Chondrocyte (in vitro differentiated cells): ENCODE results near the gene SMCO1. TPM values are rescaled to one million over a fixed set of nuclear protein-coding genes. Genes with fewer than 3 reads are reported as not detected.
"Not testable (repeated sequence)": the region's sequence is repeated elsewhere in the genome, so short reads cannot be mapped to it uniquely, and the experiment has no call there.

ENCODE experiments used
- DNase-seq: peaks from one replicate; pipeline ENCODE4 v3.0.0; 2021; ENCODE audit warnings: mixed read lengths, low spot score
- H3K27ac Mint-ChIP-seq: one replicate; pipeline ENCODE4 v1.8.0; 2021; ENCODE audit warnings: mild to moderate bottlenecking, moderate library complexity, mixed read lengths; ENCODE audit not compliant: unreplicated experiment
- H3K27me3 Mint-ChIP-seq: 2 replicates; pipeline ENCODE4 v1.8.0; 2021; ENCODE audit warnings: low read depth, mixed read lengths
- H3K36me3 Mint-ChIP-seq: 2 replicates; pipeline ENCODE4 v1.8.0; 2021; ENCODE audit warnings: low read depth, mixed read lengths
- H3K4me1 Mint-ChIP-seq: 2 replicates; pipeline ENCODE4 v1.8.0; 2021; ENCODE audit warnings: low read depth, mild to moderate bottlenecking, mixed read lengths
- H3K4me3 Mint-ChIP-seq: one replicate; pipeline ENCODE4 v1.8.0; 2021; ENCODE audit warnings: mild to moderate bottlenecking, moderate library complexity, mixed read lengths; ENCODE audit not compliant: unreplicated experiment
- H3K9me3 Mint-ChIP-seq: 2 replicates; pipeline ENCODE4 v1.8.0; 2021; ENCODE audit warnings: low read depth, mixed read lengths
- CTCF ChIP-seq: fragments of 200-600 bp; sonication (generic); IDR thresholded peaks from 2 replicates; pipeline ENCODE4 v1.5.0; 2021; ENCODE audit warnings: antibody characterized with exemption, mild to moderate bottlenecking, moderate library complexity
- total RNA-seq: library from RNA; stranded (reverse); gene quantifications from 3 replicates; pipeline ENCODE4 v1.2.1, GENCODE V29; 2021

SMCO1 gene
- total RNA-seq, 1 donor from 2014 or later = not detected

DNA sequence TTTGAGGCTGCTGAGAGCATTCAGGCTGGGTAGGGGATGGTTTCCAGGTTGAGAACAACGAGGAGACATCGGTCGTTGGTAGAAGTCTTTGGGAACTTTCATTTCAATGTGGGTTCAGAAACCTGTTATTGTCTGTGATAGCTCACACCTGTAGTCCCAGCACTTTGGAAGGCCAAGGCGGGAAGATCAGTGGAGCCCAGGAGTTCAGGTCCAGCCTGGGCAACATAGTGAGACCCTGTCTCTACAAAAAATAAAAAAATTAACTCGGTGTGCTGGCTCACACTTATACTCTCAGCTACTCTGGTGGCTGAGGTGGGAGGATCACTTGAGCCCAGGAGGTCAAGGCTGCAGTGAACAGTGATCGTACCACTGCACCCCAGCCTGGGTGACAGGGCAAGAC is 10.6 kb downstream of the SMCO1 start:
- TF ChIP-seq CTCF = no peak
- Mint-ChIP-seq H3K27me3 (no peaks in the 10 kb centered on the region), H3K4me3 (no peak overlapping the region), H3K27ac (no peak overlapping the region), H3K9me3 (peaks cover 4% of the 10 kb centered on the region), H3K4me1 (peaks cover 21% of the 10 kb centered on the region), H3K36me3 (no peaks in the 10 kb centered on the region)
- DNase-seq = no peak

GRCh38 chr3:196504077-196504398 is 11.1 kb downstream of the SMCO1 start:
- peaks cover 26% of the 10 kb centered on the region for H3K4me1 Mint-ChIP-seq
- not testable (repeated sequence) for DNase-seq, H3K27me3 Mint-ChIP-seq, H3K36me3 Mint-ChIP-seq, H3K9me3 Mint-ChIP-seq
- peak overlapping the region; percentile 99 for H3K4me3 Mint-ChIP-seq
- peak overlapping the region; percentile 72 for H3K27ac Mint-ChIP-seq

DNA sequence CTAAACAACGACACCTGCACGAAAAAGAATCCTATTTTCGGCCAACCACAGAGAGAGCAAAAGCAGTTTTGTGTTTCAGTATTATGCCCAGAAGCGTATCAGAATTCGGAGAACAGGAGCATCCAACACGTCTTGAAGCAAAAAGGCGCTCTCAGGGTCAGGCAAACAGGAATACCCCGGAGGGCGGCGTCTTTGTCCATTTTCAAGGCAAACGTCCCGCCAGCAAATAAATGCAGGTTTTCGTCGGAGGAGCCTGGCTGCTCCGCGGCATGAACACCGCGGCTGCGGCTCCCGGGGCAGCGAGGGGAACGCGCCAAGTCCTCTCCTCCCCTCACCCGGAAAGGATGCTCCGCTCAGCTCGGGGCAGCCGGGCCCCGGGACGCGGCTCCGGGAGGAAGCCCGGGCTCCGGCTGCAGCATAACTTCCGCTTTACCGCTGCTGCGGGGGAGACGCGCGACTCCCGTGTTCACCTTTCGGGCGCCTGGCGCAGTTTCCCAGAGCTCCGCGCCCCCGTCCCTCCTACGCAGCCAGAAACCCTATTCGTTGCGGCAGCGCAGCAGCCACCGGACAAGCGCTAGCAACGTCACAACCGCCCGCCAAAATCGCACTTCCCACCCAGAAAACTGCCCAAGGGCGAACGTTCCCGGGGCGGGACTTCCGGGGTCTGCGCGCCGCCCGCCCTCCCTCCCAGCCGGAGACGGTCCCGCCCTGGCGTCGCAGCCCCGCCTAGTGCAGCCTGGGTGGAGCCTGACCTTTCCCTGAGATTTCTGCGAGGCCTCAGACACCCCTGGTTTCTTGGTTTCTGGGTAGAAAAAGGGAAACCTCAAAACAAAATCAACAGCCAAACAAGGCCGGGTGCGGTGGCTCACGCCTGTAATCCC is 11.7 kb downstream of the SMCO1 start, which contains the start of gene RNF168:
Gene RNF168 (minus strand): TSS at position 573 of the 881 bp plus-strand sequence. CDS start 595 bp downstream, outside the sequence.
- Mint-ChIP-seq H3K4me3 (peak within 1 kb of the TSS; percentile 99), H3K27ac (peak within 1 kb of the TSS; percentile 98), H3K27me3 (no peaks in the 10 kb centered on the region), H3K4me1 (peaks cover 30% of the 10 kb centered on the region), H3K9me3 (peaks cover 4% of the 10 kb centered on the region), H3K36me3 (no peaks in the 10 kb centered on the region)
- DNase-seq = peak; percentile 87
- TF ChIP-seq CTCF = no peak

DNA sequence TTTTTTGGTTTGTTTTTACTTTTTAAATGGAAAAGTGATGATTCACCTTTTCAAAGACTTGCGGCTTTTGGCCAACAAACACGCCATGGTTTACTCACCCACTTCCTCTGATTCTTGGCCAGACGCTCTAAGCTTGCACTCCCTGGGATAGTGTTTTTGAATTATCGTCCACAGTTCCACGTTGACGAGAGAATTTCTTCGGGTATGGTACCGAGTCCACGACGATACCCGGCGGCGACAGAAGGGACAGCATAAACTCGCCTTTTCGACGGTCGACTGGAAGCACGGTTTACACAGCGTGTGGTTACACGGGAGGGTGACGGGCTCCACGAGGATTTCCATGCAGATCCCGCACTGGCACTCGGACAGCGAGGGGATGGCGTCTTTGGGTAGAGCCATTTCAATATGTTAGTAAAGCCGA is 12.4 kb downstream of the SMCO1 start:
- Mint-ChIP-seq H3K36me3 (no peaks in the 10 kb centered on the region), H3K4me3 (peak overlapping the region; percentile 99), H3K27me3 (no peaks in the 10 kb centered on the region), H3K4me1 (peaks cover 29% of the 10 kb centered on the region), H3K27ac (peak overlapping the region; percentile 98), H3K9me3 (peaks cover 4% of the 10 kb centered on the region)
- DNase-seq = no peak
- TF ChIP-seq CTCF = no peak

DNA sequence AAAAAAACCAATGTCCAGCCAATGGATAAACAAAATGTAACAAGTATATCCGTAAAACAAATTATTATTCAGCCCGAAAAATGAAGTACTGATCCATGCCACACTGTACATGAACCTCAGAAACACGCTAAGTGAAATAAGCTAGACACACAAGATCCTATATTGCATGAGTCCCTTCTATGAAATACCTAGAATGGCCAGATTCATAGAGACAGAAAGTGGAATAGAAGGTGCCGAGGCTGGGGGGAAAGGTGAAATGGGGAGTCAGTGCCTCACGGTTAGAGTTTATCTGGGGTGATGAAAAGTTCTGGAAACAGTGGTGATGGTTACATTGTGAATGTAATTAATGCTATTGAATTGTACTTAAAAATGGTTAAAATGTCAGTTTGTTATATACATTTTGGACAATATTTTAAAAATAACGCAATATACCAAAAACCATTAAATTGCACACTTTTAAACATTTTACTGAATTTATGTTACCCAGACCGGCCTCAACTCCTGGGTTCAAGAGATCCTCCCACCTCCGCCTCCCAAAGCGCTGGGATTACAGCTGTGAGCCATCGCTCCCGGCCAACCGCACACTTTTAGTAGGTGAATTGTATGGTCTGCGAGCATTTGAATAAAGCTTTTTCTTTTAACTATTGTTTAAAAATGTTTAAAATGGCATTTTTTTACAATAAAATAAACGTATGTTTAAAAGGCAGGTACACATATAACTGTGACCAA is 13.7 kb downstream of the SMCO1 start:
- no peak for TF ChIP-seq CTCF
- Mint-ChIP-seq H3K36me3 (no peaks in the 10 kb centered on the region), H3K27ac (peak overlapping the region; percentile 98), H3K4me1 (peaks cover 31% of the 10 kb centered on the region), H3K27me3 (no peaks in the 10 kb centered on the region), H3K9me3 (no peaks in the 10 kb centered on the region), H3K4me3 (peak overlapping the region; percentile 99)
- DNase-seq = no peak
